K562 (cell line): ENCODE results near the gene VEGFB. TPM values are rescaled to one million over a fixed set of nuclear protein-coding genes. Genes with fewer than 3 reads are reported as not detected.

Experiments
- BDP1 ChIP-seq: IDR thresholded peaks from 3 replicates; pipeline ENCODE4 v1.6.1; 2011; ENCODE audit not compliant: insufficient read length, insufficient read depth
- DMBX1 ChIP-seq: fragments of 250-450 bp; sonication (Bioruptor Pico); IDR thresholded peaks from 2 replicates; pipeline ENCODE4 v1.8.0; 2022; ENCODE audit warnings: inconsistent platforms, mild to moderate bottlenecking, moderate library complexity, borderline replicate concordance
- ETV1 ChIP-seq: fragments of 450-650 bp; conservative IDR thresholded peaks from 2 replicates; pipeline ENCODE4 v1.6.1; 2016; ENCODE audit warnings: missing genetic modification characterization, control low read depth, low read depth, missing compliant biosample characterization
- FOXJ3 ChIP-seq: sonication (generic); formaldehyde crosslinking; IDR thresholded peaks from 2 replicates; pipeline ENCODE4 v1.4.0; 2020; ENCODE audit warnings: mild to moderate bottlenecking, missing genetic modification reagents
- HCFC1 ChIP-seq: IDR thresholded peaks from 2 replicates; pipeline ENCODE4 v1.6.1; 2012; ENCODE audit warnings: low read depth, low read length, improper control_type of control experiment
- NR2C1 ChIP-seq, 2 experiments: fragments of 450-650 bp; IDR thresholded peaks; 2 replicates each; pipeline ENCODE4 v1.6.1; 2017; ENCODE audit warnings: mild to moderate bottlenecking in 2 of 2, antibody characterized with exemption in 1 of 2, inconsistent platforms in 1 of 2, missing compliant biosample characterization in 1 of 2, missing genetic modification characterization in 1 of 2
- PPARD ChIP-seq: fragments of 250-450 bp; sonication (Bioruptor Pico); IDR thresholded peaks from 2 replicates; pipeline ENCODE4 v1.8.0; 2022; ENCODE audit warnings: inconsistent platforms, mild to moderate bottlenecking, moderate library complexity
- SP1 ChIP-seq: sonication (generic); formaldehyde crosslinking; IDR thresholded peaks from 2 replicates; pipeline ENCODE4 v1.8.1; 2022; ENCODE audit warnings: mild to moderate bottlenecking, missing genetic modification reagents
- SRSF7 ChIP-seq: fragments of 200-400 bp; formaldehyde crosslinking; optimal IDR thresholded peaks from 2 replicates; pipeline ENCODE3; 2017; ENCODE audit warnings: mild to moderate bottlenecking, low read depth, low read length
- TARDBP ChIP-seq: fragments of 450-650 bp; IDR thresholded peaks from 2 replicates; pipeline ENCODE4 v1.6.1; 2016
- ZBTB1 ChIP-seq: sonication (generic); formaldehyde crosslinking; IDR thresholded peaks from 2 replicates; pipeline ENCODE4 v1.8.1; 2023; ENCODE audit warnings: missing genetic modification reagents, low read depth, mild to moderate bottlenecking, borderline replicate concordance
- ZKSCAN1 ChIP-seq: fragments of 150-350 bp; IDR thresholded peaks from 2 replicates; pipeline ENCODE4 v1.6.1; 2016; ENCODE audit warnings: low read depth, low read length
- ZNF263 ChIP-seq: sonication (generic); formaldehyde crosslinking; IDR thresholded peaks from 2 replicates; pipeline ENCODE4 v1.8.0; 2022; ENCODE audit warnings: mild to moderate bottlenecking, missing genetic modification reagents, borderline replicate concordance
- ZNF316 ChIP-seq: fragments of 450-650 bp; IDR thresholded peaks from 2 replicates; pipeline ENCODE4 v1.6.1; 2016
- ZNF444 ChIP-seq: fragments of 250-450 bp; sonication (Bioruptor Pico); IDR thresholded peaks from 2 replicates; pipeline ENCODE4 v1.4.0; 2020; ENCODE audit warnings: mild to moderate bottlenecking, moderate library complexity
- ZNF551 ChIP-seq: fragments of 250-450 bp; sonication (Bioruptor Pico); IDR thresholded peaks from 2 replicates; pipeline ENCODE4 v1.5.0; 2021; ENCODE audit warnings: mild to moderate bottlenecking, moderate library complexity
- polyA plus RNA-seq, 8 experiments: library from polyadenylated mRNA; depleted of rRNA in 4 of 8; stranded (reverse) in 5 of 8; unstranded in 3 of 8; fragments of >200 nt; fragmentation: Nextera tagmentation in 2 of 8; fragmentation: Illumina TruSeq in 1 of 8; extraction: Ambion mirVana in 2 of 8; extraction: Trizol in 1 of 8; gene quantifications; 2 replicates each; pipeline versions ENCODE4 v1.2.1 to v1.2.3, GENCODE V29; 2011 to 2014; ENCODE audit warnings: inconsistent platforms in 1 of 8, missing spikeins in 1 of 8
- total RNA-seq, 7 experiments: library from RNA; depleted of rRNA in 6 of 7; stranded (reverse); fragments of >200 nt in 6 of 7; fragmentation: Illumina TruSeq in 2 of 7; extraction: Trizol in 2 of 7; gene quantifications; 2 replicates each; pipeline versions ENCODE4 v1.2.1 to v1.2.3, GENCODE V29; 2011 to 2021; ENCODE audit warnings: low replicate concordance in 1 of 7

Gene VEGFB
- total and polyA plus RNA-seq, 9 of the 15 experiments (the other 6 are each of a cell fraction or from before 2014, with no cell fraction given): 11.0 to 83.4 (median 25.7) TPM

DNA sequence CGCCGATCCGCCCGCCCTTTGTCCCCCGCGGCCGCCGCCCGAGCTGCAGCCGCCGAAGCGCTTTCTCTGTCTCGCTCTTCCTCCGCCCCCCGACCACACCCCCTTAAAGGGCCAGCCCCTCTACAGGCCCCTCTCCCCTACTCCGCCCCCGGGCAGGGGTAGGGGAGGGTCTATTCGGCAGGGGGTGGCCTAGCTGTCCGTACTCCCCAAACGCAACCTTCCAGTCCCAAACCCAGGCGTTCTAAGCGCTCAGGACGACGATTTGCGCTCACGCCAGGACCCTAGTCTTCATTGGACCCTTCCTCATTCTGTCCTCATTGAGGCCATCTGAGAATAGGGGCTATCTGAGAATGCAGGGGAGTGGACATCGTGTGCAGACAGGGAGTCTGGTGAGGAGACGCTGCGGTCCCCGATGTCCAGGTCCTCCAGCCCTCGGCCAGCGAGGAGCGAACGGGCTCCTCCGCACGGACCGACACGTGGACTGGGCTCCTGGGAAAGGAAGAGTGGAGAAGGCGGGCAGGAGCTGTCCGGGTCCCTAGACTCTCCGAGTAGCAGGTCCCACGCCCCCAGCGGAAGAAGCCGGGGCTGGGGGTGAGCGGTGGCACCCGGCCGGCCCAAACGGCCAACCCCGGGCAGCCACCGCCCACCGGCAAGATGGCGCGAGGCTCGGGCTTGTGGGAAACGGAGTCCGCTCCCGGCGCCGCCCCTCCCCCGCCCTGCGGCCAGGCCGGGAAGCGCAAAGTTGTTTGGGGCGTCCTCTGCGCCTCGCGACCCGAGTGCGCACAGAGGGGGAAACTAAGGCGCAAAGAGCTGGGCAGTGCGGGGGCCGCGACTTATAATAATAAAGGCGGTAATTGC lies 12.7 kb downstream of the VEGFB start, which contains the start of gene PPP1R14B (continued):
- no peak for TF ChIP-seq ZNF316
- peak; percentile 44; the same call in 1 of the 2 replicates for TF ChIP-seq NR2C1 (IDR thresholded peaks at IDR 0.05)
- TF ChIP-seq NR2C1 (tag; IDR thresholded peaks at IDR 0.05): peak; percentile 70
- TF ChIP-seq ZBTB1 (CRISPR knock-in tag): no peak; the same call in 1 of the 2 replicates
- 0 out of 2 replicates have a peak, but pooled peaks have one; percentile 20 for TF ChIP-seq ETV1 (tag)
- no peak; the same call in 1 of the 2 replicates for TF ChIP-seq DMBX1
- no peak for TF ChIP-seq FOXJ3 (CRISPR knock-in tag)
- TF ChIP-seq ZNF551 (CRISPR knock-in tag): no peak
- TF ChIP-seq SP1 (CRISPR knock-in tag): peak; percentile 61; the same call in 1 of the 2 replicates
- TF ChIP-seq ZKSCAN1: 0 out of 2 replicates have a peak, but pooled peaks have one; percentile 8
- TF ChIP-seq TARDBP: peak; percentile 63; the same call in 1 of the 2 replicates
- no peak for TF ChIP-seq BDP1
- no peak for TF ChIP-seq ZNF444 (CRISPR knock-in tag)
- TF ChIP-seq HCFC1: peak; percentile 95
- no peak for TF ChIP-seq SRSF7
- no peak for TF ChIP-seq ZNF263 (CRISPR knock-in tag)
- TF ChIP-seq PPARD: no peak
- TF ChIP-seq, all 486 proteins: peak for 146
